ENCODE measurements around the gene C19orf47.
"Not testable (repeated sequence)": the region's sequence is repeated elsewhere in the genome, so short reads cannot be mapped to it uniquely, and the experiment has no call there.

Gene C19orf47

GRCh38 chr19:40374084-40374483 lies 25.9 kb upstream of the C19orf47 start:
- Histone ChIP-seq H3K4me1 (ENCODE audit: control insufficient read depth, insufficient read depth, low read length) (no peaks in the 10 kb centered on the region), H3K27me3 (ENCODE audit: control insufficient read depth, insufficient read depth, low read length) (no peaks in the 10 kb centered on the region), H3K36me3 (ENCODE audit: control insufficient read depth, insufficient read depth, low read length) (peaks cover 76% of the 10 kb centered on the region), H3K27ac (ENCODE audit: low read depth, low read length) (no peak overlapping the region), H3K9me3 (ENCODE audit: control insufficient read depth, insufficient read depth, low read length) (no peaks in the 10 kb centered on the region), H3K9ac (ENCODE audit: low read depth, low read length) (no peak overlapping the region), H3K4me3 (ENCODE audit: low read depth, low read length) (no peak overlapping the region)

DNA sequence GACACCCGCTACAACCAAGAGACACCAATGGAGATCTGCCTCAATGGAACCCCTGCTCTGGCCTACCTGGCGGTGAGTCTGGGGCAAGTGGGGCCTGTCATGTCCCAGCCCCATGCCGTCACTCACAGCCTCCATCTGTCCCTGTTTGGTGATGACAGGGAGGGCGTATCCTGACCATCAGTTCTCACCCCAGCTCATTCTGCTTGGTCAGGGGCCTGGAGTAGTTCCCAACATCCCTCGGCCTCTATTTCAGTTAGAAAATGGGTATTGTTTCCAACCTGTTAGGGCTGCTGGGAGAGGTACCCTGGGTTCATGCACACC lies 23.6 kb upstream of the C19orf47 start:
- H3K27ac ChIP-seq (ENCODE audit: low read depth, low read length), result no peak overlapping the region
- no peaks in the 10 kb centered on the region for H3K27me3 ChIP-seq (ENCODE audit: control insufficient read depth, insufficient read depth, low read length)
- H3K9me3 ChIP-seq (ENCODE audit: control insufficient read depth, insufficient read depth, low read length), result no peaks in the 10 kb centered on the region
- peaks cover 78% of the 10 kb centered on the region for H3K36me3 ChIP-seq (ENCODE audit: control insufficient read depth, insufficient read depth, low read length)
- no peak overlapping the region for H3K9ac ChIP-seq (ENCODE audit: low read depth, low read length)
- H3K4me3 ChIP-seq (ENCODE audit: low read depth, low read length), result no peak overlapping the region
- H3K4me1 ChIP-seq (ENCODE audit: control insufficient read depth, insufficient read depth, low read length), result peaks cover 3% of the 10 kb centered on the region; the same call in 1 of the 2 replicates

DNA sequence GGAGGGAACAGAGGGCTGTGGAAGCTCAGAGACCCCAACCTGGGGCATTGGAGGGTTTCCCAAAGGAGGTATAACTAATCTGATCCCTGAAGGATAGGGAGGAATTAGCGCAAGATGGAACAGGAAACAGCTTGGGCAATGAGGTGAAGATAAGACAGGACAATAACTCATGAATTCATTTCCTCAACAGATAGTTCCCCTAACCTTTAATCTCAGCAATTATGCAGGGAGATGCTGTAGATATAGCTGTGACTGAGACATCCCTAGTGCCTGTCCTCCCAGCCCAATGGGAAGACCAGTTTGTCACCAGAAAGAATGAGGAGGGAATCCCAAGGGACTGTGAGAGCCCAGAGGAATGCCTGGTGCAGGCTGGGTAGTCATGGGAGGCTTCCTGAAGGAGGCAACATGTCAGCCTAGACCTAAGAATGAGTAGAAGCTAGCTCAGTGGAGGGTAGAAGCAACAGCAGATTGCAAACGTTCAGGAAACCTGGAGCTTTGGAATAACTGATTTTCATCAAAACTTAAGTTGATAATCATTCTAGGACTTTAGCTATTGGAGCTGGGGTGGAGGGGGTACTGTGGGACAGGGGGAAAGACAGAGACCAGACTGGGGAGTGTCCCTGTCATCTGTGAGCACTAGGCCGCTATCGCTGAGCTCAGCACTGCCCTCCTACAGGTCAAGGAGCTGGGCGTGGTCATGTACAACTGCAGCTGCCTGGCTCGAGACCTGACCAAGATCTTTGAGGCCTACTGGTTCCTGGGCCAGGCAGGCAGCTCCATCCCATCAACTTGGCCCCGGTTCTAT lies 23.0 kb upstream of the C19orf47 start:
- no peaks in the 10 kb centered on the region for H3K9me3 ChIP-seq (ENCODE audit: control insufficient read depth, insufficient read depth, low read length)
- H3K9ac ChIP-seq (ENCODE audit: low read depth, low read length), result no peak overlapping the region
- H3K4me1 ChIP-seq (ENCODE audit: control insufficient read depth, insufficient read depth, low read length), result peaks cover 8% of the 10 kb centered on the region
- H3K27me3 ChIP-seq (ENCODE audit: control insufficient read depth, insufficient read depth, low read length), result no peaks in the 10 kb centered on the region
- H3K36me3 ChIP-seq (ENCODE audit: control insufficient read depth, insufficient read depth, low read length), result peaks cover 74% of the 10 kb centered on the region
- no peak overlapping the region for H3K27ac ChIP-seq (ENCODE audit: low read depth, low read length)
- no peak overlapping the region for H3K4me3 ChIP-seq (ENCODE audit: low read depth, low read length)

DNA sequence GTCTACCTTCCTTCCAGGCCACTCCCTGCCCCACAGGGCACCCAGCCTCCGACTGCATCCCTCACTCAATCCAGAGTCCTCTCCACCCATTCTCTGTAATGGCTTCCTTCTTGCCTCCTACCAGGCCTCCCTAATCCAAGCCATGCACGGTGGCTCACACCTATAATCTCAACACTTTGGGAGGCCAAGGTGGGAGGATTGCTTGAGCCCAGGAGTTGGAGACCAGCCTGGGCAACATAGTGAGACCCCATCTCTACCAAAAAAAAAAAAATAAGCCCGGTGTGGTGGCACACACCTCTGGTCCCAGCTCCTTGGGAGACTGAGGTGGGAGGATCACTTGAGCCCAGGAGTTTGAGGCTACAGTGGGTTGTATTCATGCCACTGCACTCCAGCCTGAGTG lies 22.1 kb upstream of the C19orf47 start:
- H3K9me3 ChIP-seq (ENCODE audit: control insufficient read depth, insufficient read depth, low read length); H3K9ac ChIP-seq (ENCODE audit: low read depth, low read length); H3K27me3 ChIP-seq (ENCODE audit: control insufficient read depth, insufficient read depth, low read length); H3K4me3 ChIP-seq (ENCODE audit: low read depth, low read length); H3K27ac ChIP-seq (ENCODE audit: low read depth, low read length): not testable (repeated sequence)
- Histone ChIP-seq H3K36me3 (ENCODE audit: control insufficient read depth, insufficient read depth, low read length) (peaks cover 70% of the 10 kb centered on the region), H3K4me1 (ENCODE audit: control insufficient read depth, insufficient read depth, low read length) (peaks cover 12% of the 10 kb centered on the region)

- Histone ChIP-seq H3K4me3 (ENCODE audit: low read depth, low read length) (no peak overlapping the region), H3K9me3 (ENCODE audit: control insufficient read depth, insufficient read depth, low read length) (no peaks in the 10 kb centered on the region), H3K9ac (ENCODE audit: low read depth, low read length) (no peak overlapping the region), H3K27me3 (ENCODE audit: control insufficient read depth, insufficient read depth, low read length) (no peaks in the 10 kb centered on the region), H3K27ac (ENCODE audit: low read depth, low read length) (no peak overlapping the region), H3K4me1 (ENCODE audit: control insufficient read depth, insufficient read depth, low read length) (peaks cover 13% of the 10 kb centered on the region), H3K36me3 (ENCODE audit: control insufficient read depth, insufficient read depth, low read length) (peaks cover 70% of the 10 kb centered on the region)
These were observed 21.6 kb upstream of the C19orf47 start for GRCh38 chr19:40369797-40370196.

GRCh38 chr19:40367577-40368434 lies 19.6 kb upstream of the C19orf47 start:
- H3K4me3 ChIP-seq (ENCODE audit: low read depth, low read length), result no peak overlapping the region
- peaks cover 13% of the 10 kb centered on the region for H3K4me1 ChIP-seq (ENCODE audit: control insufficient read depth, insufficient read depth, low read length)
- no peaks in the 10 kb centered on the region for H3K27me3 ChIP-seq (ENCODE audit: control insufficient read depth, insufficient read depth, low read length)
- no peaks in the 10 kb centered on the region for H3K9me3 ChIP-seq (ENCODE audit: control insufficient read depth, insufficient read depth, low read length)
- no peak overlapping the region for H3K27ac ChIP-seq (ENCODE audit: low read depth, low read length)
- H3K9ac ChIP-seq (ENCODE audit: low read depth, low read length), result no peak overlapping the region
- peaks cover 56% of the 10 kb centered on the region for H3K36me3 ChIP-seq (ENCODE audit: control insufficient read depth, insufficient read depth, low read length)

- Histone ChIP-seq H3K4me3 (ENCODE audit: low read depth, low read length) (peak overlapping the region; percentile 59), H3K27me3 (ENCODE audit: control insufficient read depth, insufficient read depth, low read length) (no peaks in the 10 kb centered on the region), H3K27ac (ENCODE audit: low read depth, low read length) (peak overlapping the region; percentile 80), H3K36me3 (ENCODE audit: control insufficient read depth, insufficient read depth, low read length) (peaks cover 48% of the 10 kb centered on the region), H3K9me3 (ENCODE audit: control insufficient read depth, insufficient read depth, low read length) (no peaks in the 10 kb centered on the region), H3K4me1 (ENCODE audit: control insufficient read depth, insufficient read depth, low read length) (peaks cover 13% of the 10 kb centered on the region), H3K9ac (ENCODE audit: low read depth, low read length) (peak overlapping the region; percentile 25; the same call in 1 of the 2 replicates)
These were observed 18.7 kb upstream of the C19orf47 start for GRCh38 chr19:40366697-40367561.

GRCh38 chr19:40365613-40366401 lies 17.6 kb upstream of the C19orf47 start:
- Histone ChIP-seq H3K36me3 (ENCODE audit: control insufficient read depth, insufficient read depth, low read length) (peaks cover 36% of the 10 kb centered on the region), H3K27ac (ENCODE audit: low read depth, low read length) (peak overlapping the region; percentile 80), H3K4me3 (ENCODE audit: low read depth, low read length) (peak overlapping the region; percentile 59), H3K4me1 (ENCODE audit: control insufficient read depth, insufficient read depth, low read length) (peaks cover 13% of the 10 kb centered on the region), H3K9ac (ENCODE audit: low read depth, low read length) (peak overlapping the region; percentile 48), H3K27me3 (ENCODE audit: control insufficient read depth, insufficient read depth, low read length) (no peaks in the 10 kb centered on the region), H3K9me3 (ENCODE audit: control insufficient read depth, insufficient read depth, low read length) (no peaks in the 10 kb centered on the region)

GRCh38 chr19:40365010-40365409 lies 16.8 kb upstream of the C19orf47 start:
- H3K36me3 ChIP-seq (ENCODE audit: control insufficient read depth, insufficient read depth, low read length), result peaks cover 29% of the 10 kb centered on the region
- peaks cover 13% of the 10 kb centered on the region for H3K4me1 ChIP-seq (ENCODE audit: control insufficient read depth, insufficient read depth, low read length)
- no peak overlapping the region for H3K27ac ChIP-seq (ENCODE audit: low read depth, low read length)
- H3K27me3 ChIP-seq (ENCODE audit: control insufficient read depth, insufficient read depth, low read length), result no peaks in the 10 kb centered on the region
- peak overlapping the region; percentile 48; the same call in 1 of the 2 replicates for H3K9ac ChIP-seq (ENCODE audit: low read depth, low read length)
- peak overlapping the region; percentile 58 for H3K4me3 ChIP-seq (ENCODE audit: low read depth, low read length)
- H3K9me3 ChIP-seq (ENCODE audit: control insufficient read depth, insufficient read depth, low read length), result no peaks in the 10 kb centered on the region

DNA sequence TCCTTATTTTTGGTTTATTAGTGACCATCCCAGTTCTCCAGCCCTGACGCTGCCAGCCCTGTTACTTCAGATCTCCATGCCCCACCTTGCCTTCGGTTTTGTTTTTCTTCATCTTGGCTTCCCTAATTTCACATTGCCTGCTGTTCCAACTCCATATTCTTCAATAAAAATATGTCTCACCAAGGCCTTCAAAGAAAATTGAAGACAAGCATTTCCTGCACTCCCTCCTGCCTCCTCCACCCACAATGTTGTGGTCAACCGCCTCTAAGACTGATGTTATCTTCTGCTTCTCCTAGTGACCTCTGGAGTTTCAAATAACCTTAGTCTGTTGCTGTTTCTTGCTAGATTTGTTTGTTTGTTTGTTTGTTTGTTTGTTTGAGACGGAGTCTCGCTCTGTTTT lies 14.9 kb upstream of the C19orf47 start:
- Histone ChIP-seq H3K27ac (ENCODE audit: low read depth, low read length) (no peak overlapping the region), H3K4me1 (ENCODE audit: control insufficient read depth, insufficient read depth, low read length) (peaks cover 13% of the 10 kb centered on the region), H3K27me3 (ENCODE audit: control insufficient read depth, insufficient read depth, low read length) (no peaks in the 10 kb centered on the region), H3K4me3 (ENCODE audit: low read depth, low read length) (no peak overlapping the region), H3K9me3 (ENCODE audit: control insufficient read depth, insufficient read depth, low read length) (no peaks in the 10 kb centered on the region), H3K9ac (ENCODE audit: low read depth, low read length) (no peak overlapping the region), H3K36me3 (ENCODE audit: control insufficient read depth, insufficient read depth, low read length) (peaks cover 11% of the 10 kb centered on the region)

Measured in HUES48 (cell line).